ENCODE data around the gene CYBRD1.

DNA sequence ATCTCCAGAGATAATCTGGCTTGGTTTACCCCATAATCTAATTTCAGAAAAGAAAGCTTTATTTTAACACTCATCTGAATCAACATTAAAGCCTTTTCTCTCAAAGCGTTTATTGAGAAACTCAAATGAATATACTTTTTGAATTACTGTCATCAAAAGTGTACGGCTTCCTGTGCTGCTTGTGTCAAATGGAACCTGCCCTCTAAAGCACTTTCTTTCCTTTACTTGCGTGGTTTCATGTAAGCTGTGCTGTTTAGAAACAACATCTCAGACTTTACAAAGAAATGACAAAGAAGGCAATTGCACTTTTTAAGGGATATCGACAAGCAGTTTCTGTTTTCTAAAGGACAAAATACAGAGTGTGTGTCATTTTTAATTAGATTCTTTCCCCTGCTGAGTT lies 35.1 kb downstream of the CYBRD1 start:
- TF ChIP-seq, protein P1, sequence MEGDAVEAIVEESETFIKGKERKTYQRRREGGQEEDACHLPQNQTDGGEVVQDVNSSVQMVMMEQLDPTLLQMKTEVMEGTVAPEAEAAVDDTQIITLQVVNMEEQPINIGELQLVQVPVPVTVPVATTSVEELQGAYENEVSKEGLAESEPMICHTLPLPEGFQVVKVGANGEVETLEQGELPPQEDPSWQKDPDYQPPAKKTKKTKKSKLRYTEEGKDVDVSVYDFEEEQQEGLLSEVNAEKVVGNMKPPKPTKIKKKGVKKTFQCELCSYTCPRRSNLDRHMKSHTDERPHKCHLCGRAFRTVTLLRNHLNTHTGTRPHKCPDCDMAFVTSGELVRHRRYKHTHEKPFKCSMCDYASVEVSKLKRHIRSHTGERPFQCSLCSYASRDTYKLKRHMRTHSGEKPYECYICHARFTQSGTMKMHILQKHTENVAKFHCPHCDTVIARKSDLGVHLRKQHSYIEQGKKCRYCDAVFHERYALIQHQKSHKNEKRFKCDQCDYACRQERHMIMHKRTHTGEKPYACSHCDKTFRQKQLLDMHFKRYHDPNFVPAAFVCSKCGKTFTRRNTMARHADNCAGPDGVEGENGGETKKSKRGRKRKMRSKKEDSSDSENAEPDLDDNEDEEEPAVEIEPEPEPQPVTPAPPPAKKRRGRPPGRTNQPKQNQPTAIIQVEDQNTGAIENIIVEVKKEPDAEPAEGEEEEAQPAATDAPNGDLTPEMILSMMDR (conservative IDR thresholded peaks at IDR 0.05 in 1 of 2, IDR thresholded peaks at IDR 0.05 in 1 of 2; ENCODE audit: low read depth in 1 of 2, low read length in 2 of 2), result no peak
- TF ChIP-seq EZH2 (IDR thresholded peaks at IDR 0.05; ENCODE audit: low read length, missing control alignments), result no peak
